ENCODE results near the gene PROSER3.

- peak in 2 of 4 donors; percentile 19 to 25 for TF ChIP-seq CTCF (IDR thresholded peaks at IDR 0.05)
- TF ChIP-seq POLR2A (IDR thresholded peaks at IDR 0.05) = peak; percentile 93
Observed at GRCh38 chr19:35748106-35749020, 9.6 kb upstream of the PROSER3 start, which contains the start of gene LIN37.
